H1 (cell line): ENCODE measurements around the gene LIN37. TPM values are rescaled to one million over a fixed set of nuclear protein-coding genes. Genes with fewer than 3 reads are reported as not detected.

Experiments used
- CHD1 ChIP-seq: IDR thresholded peaks from 2 replicates; pipeline ENCODE4 v1.6.1; 2012; ENCODE audit warnings: low read depth, low read length, improper control_type of control experiment
- SP2 ChIP-seq: IDR thresholded peaks from 2 replicates; pipeline ENCODE4 v1.6.1; 2012; ENCODE audit warnings: mild to moderate bottlenecking, low read length, inconsistent platforms
- YY1 ChIP-seq: IDR thresholded peaks from 2 replicates; pipeline ENCODE4 v1.6.1; 2011; ENCODE audit warnings: low read depth, mild to moderate bottlenecking, low read length
- polyA plus RNA-seq, 7 experiments: library from polyadenylated mRNA; depleted of rRNA in 3 of 7; stranded (reverse) in 5 of 7; unstranded in 2 of 7; fragments of >200 nt in 5 of 7; fragments of 200-250 nt in 2 of 7; gene quantifications; 1 replicate in 5 of 7; 2 replicates in 1 of 7; 4 replicates in 1 of 7; pipeline versions ENCODE4 v1.2.1 to v1.2.3, GENCODE V29; 2011 to 2013; ENCODE audit warnings: missing spikeins in 2 of 7, mixed read lengths in 2 of 7
- total RNA-seq: library from RNA; stranded (reverse); fragmentation: NEBNext Ultra II Directional; extraction: Animal tissue kit (Norgen Biotek cat#: 25700); gene quantifications from 2 replicates; pipeline ENCODE4 v1.2.1, GENCODE V29; 2021
- TF ChIP-seq, protein P1 (sequence below): IDR thresholded peaks from 2 replicates; pipeline ENCODE4 v1.6.1; 2012; ENCODE audit warnings: low read length, inconsistent platforms

LIN37 gene
- total and polyA plus RNA-seq, 2 of the 8 experiments (the other 6 are each of a cell fraction or from before 2014, with no cell fraction given) = 3.8 to 9.8 TPM

DNA sequence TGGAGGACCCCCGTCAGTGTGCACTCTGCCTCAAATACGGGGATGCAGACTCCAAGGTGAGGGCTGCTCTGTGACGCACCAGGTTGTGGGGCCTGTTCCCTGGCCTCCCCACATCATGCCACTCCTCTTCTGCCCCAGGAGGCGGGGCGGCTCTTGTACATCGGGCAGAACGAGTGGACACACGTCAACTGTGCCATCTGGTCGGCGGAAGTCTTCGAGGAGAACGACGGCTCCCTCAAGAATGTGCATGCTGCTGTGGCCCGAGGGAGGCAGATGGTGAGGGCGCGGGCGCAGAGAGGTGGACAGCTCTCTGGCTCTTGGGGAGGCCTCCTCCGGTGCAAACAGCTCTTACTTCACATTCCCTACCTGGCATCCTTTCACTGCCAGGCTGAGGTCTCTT lies 19.4 kb upstream of the LIN37 start (continued):
- TF ChIP-seq, protein P1, sequence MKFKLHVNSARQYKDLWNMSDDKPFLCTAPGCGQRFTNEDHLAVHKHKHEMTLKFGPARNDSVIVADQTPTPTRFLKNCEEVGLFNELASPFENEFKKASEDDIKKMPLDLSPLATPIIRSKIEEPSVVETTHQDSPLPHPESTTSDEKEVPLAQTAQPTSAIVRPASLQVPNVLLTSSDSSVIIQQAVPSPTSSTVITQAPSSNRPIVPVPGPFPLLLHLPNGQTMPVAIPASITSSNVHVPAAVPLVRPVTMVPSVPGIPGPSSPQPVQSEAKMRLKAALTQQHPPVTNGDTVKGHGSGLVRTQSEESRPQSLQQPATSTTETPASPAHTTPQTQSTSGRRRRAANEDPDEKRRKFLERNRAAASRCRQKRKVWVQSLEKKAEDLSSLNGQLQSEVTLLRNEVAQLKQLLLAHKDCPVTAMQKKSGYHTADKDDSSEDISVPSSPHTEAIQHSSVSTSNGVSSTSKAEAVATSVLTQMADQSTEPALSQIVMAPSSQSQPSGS = no peak
- TF ChIP-seq YY1 (no peak), SP2 (no peak), CHD1 (no peak)
- TF ChIP-seq, all 59 proteins: peak for 0
